ENCODE data around the gene DTNA. TPM values are rescaled to one million over a fixed set of nuclear protein-coding genes. Genes with fewer than 3 reads are reported as not detected.

DTNA gene
- polyA plus RNA-seq, 1 donor (not counting 4 experiments of a cell fraction or from before 2014, with no cell fraction given), result 0.81 TPM

- no peak for TF ChIP-seq EZH2 (IDR thresholded peaks at IDR 0.05; ENCODE audit: low read length)
- TF ChIP-seq CTCF (optimal IDR thresholded peaks at IDR 0.05 in 1 of 3, IDR thresholded peaks at IDR 0.05 in 1 of 3, conservative IDR thresholded peaks at IDR 0.05 in 1 of 3; ENCODE audit: extremely low read depth in 1 of 3, insufficient read depth in 2 of 3, low read length in 3 of 3), result no peak
- no peaks in the 10 kb centered on the region for H4K20me1 ChIP-seq (ENCODE audit: control insufficient read depth, extremely low read depth, insufficient read depth, low read length)
- H3K9ac ChIP-seq (ENCODE audit: control insufficient read depth, extremely low read depth, insufficient read depth, low read length), result no peak overlapping the region
- no peak overlapping the region for H3K27ac ChIP-seq (ENCODE audit: control insufficient read depth, insufficient read depth, low read length)
- no peaks in the 10 kb centered on the region for H3K9me1 ChIP-seq (ENCODE audit: control insufficient read depth, extremely low read depth, insufficient read depth, low read length)
- H3K4me2 ChIP-seq (ENCODE audit: control insufficient read depth, extremely low read depth, insufficient read depth, low read depth, low read length), result no peak overlapping the region
- H3K4me3 ChIP-seq (ENCODE audit: control insufficient read depth in 2 of 3, extremely low read depth in 1 of 3, insufficient read depth in 2 of 3, low read depth in 1 of 3, low read length in 3 of 3), result no peak overlapping the region
- dilution Hi-C loops (cut with MboI; ENCODE audit: extremely low pct_ligation_motif_present, low sequenced_read_pairs), result no loop called here
- DNase-seq (ENCODE audit: low read depth, low spot score) (no peak), FAIRE-seq (no peak)
- no peaks in the 10 kb centered on the region for H3K9me3 ChIP-seq (ENCODE audit: control insufficient read depth, low read depth, low read length)
- H3K79me2 ChIP-seq (ENCODE audit: control insufficient read depth, insufficient read depth, low read length), result no peaks in the 10 kb centered on the region
- H3K4me1 ChIP-seq (ENCODE audit: control insufficient read depth, extremely low read depth, insufficient read depth, low read length), result no peaks in the 10 kb centered on the region
- H2AFZ ChIP-seq (ENCODE audit: control insufficient read depth, low read length), result no peak overlapping the region
- H3K36me3 ChIP-seq (ENCODE audit: control insufficient read depth in 2 of 2, extremely low read depth in 1 of 2, insufficient read depth in 2 of 2, low read length in 2 of 2), result no peaks in the 10 kb centered on the region
- H3K27me3 ChIP-seq (ENCODE audit: control insufficient read depth, extremely low read depth, insufficient read depth, low read length), result no peaks in the 10 kb centered on the region
Measured at GRCh38 chr18:34800381-34800780, 90.3 kb downstream of the DTNA start.

- Histone ChIP-seq H3K27me3 (ENCODE audit: control insufficient read depth, extremely low read depth, insufficient read depth, low read length) (no peaks in the 10 kb centered on the region), H3K27ac (ENCODE audit: control insufficient read depth, insufficient read depth, low read length) (no peak overlapping the region), H3K4me2 (ENCODE audit: control insufficient read depth, extremely low read depth, insufficient read depth, low read depth, low read length) (no peak overlapping the region), H3K9me1 (ENCODE audit: control insufficient read depth, extremely low read depth, insufficient read depth, low read length) (no peaks in the 10 kb centered on the region), H3K79me2 (ENCODE audit: control insufficient read depth, insufficient read depth, low read length) (no peaks in the 10 kb centered on the region), H3K9me3 (ENCODE audit: control insufficient read depth, low read depth, low read length) (no peaks in the 10 kb centered on the region), H2AFZ (ENCODE audit: control insufficient read depth, low read length) (no peak overlapping the region), H4K20me1 (ENCODE audit: control insufficient read depth, extremely low read depth, insufficient read depth, low read length) (no peaks in the 10 kb centered on the region), H3K9ac (ENCODE audit: control insufficient read depth, extremely low read depth, insufficient read depth, low read length) (no peak overlapping the region), H3K4me3 (ENCODE audit: control insufficient read depth in 2 of 3, extremely low read depth in 1 of 3, insufficient read depth in 2 of 3, low read depth in 1 of 3, low read length in 3 of 3) (no peak overlapping the region), H3K36me3 (ENCODE audit: control insufficient read depth in 2 of 2, extremely low read depth in 1 of 2, insufficient read depth in 2 of 2, low read length in 2 of 2) (no peaks in the 10 kb centered on the region), H3K4me1 (ENCODE audit: control insufficient read depth, extremely low read depth, insufficient read depth, low read length) (no peaks in the 10 kb centered on the region)
- TF ChIP-seq CTCF (optimal IDR thresholded peaks at IDR 0.05 in 1 of 3, IDR thresholded peaks at IDR 0.05 in 1 of 3, conservative IDR thresholded peaks at IDR 0.05 in 1 of 3; ENCODE audit: extremely low read depth in 1 of 3, insufficient read depth in 2 of 3, low read length in 3 of 3), result no peak
- dilution Hi-C loops (cut with MboI; ENCODE audit: extremely low pct_ligation_motif_present, low sequenced_read_pairs), result no loop called here
- DNase-seq (ENCODE audit: low read depth, low spot score) (no peak), FAIRE-seq (no peak)
Measured at GRCh38 chr18:34801774-34802173, 91.7 kb downstream of the DTNA start.
